Panc1 (cell line): ENCODE measurements around the gene COX7B2. TPM values are rescaled to one million over a fixed set of nuclear protein-coding genes. Genes with fewer than 3 reads are reported as not detected.
A peak's percentile ranks its signal among the peaks of the same experiment; 100 is the strongest.

ENCODE experiments used
- ATAC-seq: fragments of 200-7000 bp; cut with Tn5 transposase; 2 replicates; pipeline ENCODE4 v1.9.1; 2020; ENCODE audit warnings: mild to moderate bottlenecking, moderate library complexity
- BruUV-seq: library from RNA; stranded (reverse); fragments of 400-500 nt; replicated peaks from 2 replicates; lab custom pipeline; 2021; lab: Mats Ljungman, UMichigan
- CTCF ChIA-PET: fragments of 300-600 bp; sonication (Branson Sonifier 250); formaldehyde crosslinking; loops from one replicate; lab custom pipeline; 2022; ENCODE audit warnings: antibody characterized with exemption; lab: Charles Lee
- POLR2A ChIA-PET: fragments of 300-600 bp; sonication (Branson Sonifier 250); formaldehyde crosslinking; loops from one replicate; lab custom pipeline; 2022; ENCODE audit warnings: antibody characterized with exemption; lab: Charles Lee
- DNase-seq: peaks from one replicate; pipeline ENCODE4 v3.0.0-alpha.2; 2010; ENCODE audit warnings: low read depth, low spot score
- H3K27ac ChIP-seq: 2 replicates; pipeline ENCODE4 v1.5.1; 2011; ENCODE audit warnings: mild to moderate bottlenecking, low read length, inconsistent platforms
- H3K27me3 ChIP-seq: fragments of 200-500 bp; sonication (Bioruptor generic); 2 replicates; pipeline ENCODE4 v1.6.0; 2014; ENCODE audit warnings: low read length, inconsistent platforms; ENCODE audit not compliant: control insufficient read depth, insufficient read depth
- H3K36me3 ChIP-seq: fragments of 200-500 bp; sonication (Bioruptor generic); 2 replicates; pipeline ENCODE4 v1.5.1; 2014; ENCODE audit warnings: inconsistent platforms, mild to moderate bottlenecking, low read length, moderate library complexity; ENCODE audit not compliant: control insufficient read depth, insufficient read depth
- H3K4me1 ChIP-seq: 2 replicates; pipeline ENCODE4 v1.5.1; 2011; ENCODE audit warnings: inconsistent platforms, mild to moderate bottlenecking, low read length, moderate library complexity; ENCODE audit not compliant: control insufficient read depth, insufficient read depth
- H3K4me3 ChIP-seq, 2 experiments: 2 replicates each; pipeline ENCODE4 v1.5.1; 2011 to 2012; ENCODE audit warnings: low read depth in 2 of 2, low read length in 2 of 2, mild to moderate bottlenecking in 2 of 2, inconsistent platforms in 1 of 2, moderate library complexity in 1 of 2
- H3K9me3 ChIP-seq: fragments of 200-500 bp; sonication (Bioruptor generic); 2 replicates; pipeline ENCODE4 v1.5.1; 2014; ENCODE audit warnings: low read depth, mild to moderate bottlenecking, inconsistent platforms, low read length, moderate library complexity; ENCODE audit not compliant: control insufficient read depth, insufficient read depth
- POLR2AphosphoS5 ChIP-seq: IDR thresholded peaks from 2 replicates; pipeline ENCODE4 v1.6.1; 2012; ENCODE audit warnings: mild to moderate bottlenecking, low read depth, low read length, moderate library complexity
- SIN3A ChIP-seq: IDR thresholded peaks from 2 replicates; pipeline ENCODE4 v1.6.1; 2012; ENCODE audit warnings: low read depth, mild to moderate bottlenecking, low read length, moderate library complexity, borderline replicate concordance; ENCODE audit not compliant: insufficient read depth
- TCF7L2 ChIP-seq: IDR thresholded peaks from 2 replicates; pipeline ENCODE4 v1.6.1; 2011; ENCODE audit warnings: mild to moderate bottlenecking, low read depth, low read length, inconsistent platforms
- in situ Hi-C: cut with HindIII; loops from 2 replicates; pipeline ENCODE4 v1.10.0; 2016; ENCODE audit warnings: low sequenced_read_pairs, low pct_unique_long_range_greater_than_20kb
- intact Hi-C: fragments of 100-400 bp; cut with micrococcal nuclease; formaldehyde crosslinking; loops from one replicate; pipeline ENCODE4 v1.10.0; 2022; ENCODE audit not compliant: unreplicated experiment
- total RNA-seq: library from RNA; stranded (reverse); gene quantifications from one replicate; pipeline ENCODE4 v1.2.1, GENCODE V29; 2021; ENCODE audit not compliant: unreplicated experiment
- TF ChIP-seq, protein P1 (sequence below), 2 experiments: IDR thresholded peaks; 2 replicates each; pipeline ENCODE4 v1.6.1; 2011 to 2012; ENCODE audit warnings: low read depth in 2 of 2, control low read depth in 1 of 2, low read length in 1 of 2, mild to moderate bottlenecking in 1 of 2, moderate library complexity in 1 of 2; ENCODE audit not compliant: insufficient read depth in 1 of 2
- TF ChIP-seq, protein P2 (sequence below): fragments of 450-650 bp; IDR thresholded peaks from 2 replicates; pipeline ENCODE4 v1.5.1; 2017; ENCODE audit warnings: mild to moderate bottlenecking

COX7B2 gene
- total RNA-seq, 1 experiment from 2014 or later = not detected

DNA sequence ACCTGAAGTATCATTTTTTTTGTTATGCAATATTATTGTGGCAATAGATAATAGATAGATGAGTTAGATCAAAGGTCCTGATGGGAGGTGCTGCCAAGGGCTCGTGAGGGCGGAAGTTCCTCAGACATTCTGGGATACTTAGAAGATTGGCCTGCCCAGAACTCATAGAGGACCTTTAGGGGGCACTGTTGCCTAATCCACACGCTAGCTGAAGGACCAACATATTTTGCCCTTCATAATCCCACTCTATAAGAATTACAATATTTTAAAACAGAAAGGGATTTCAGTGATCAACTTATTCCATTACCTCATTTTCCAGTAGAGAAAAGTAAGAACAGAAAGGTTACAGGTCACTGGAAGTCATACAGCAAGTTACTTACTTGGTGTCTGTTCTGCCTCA lies 22.9 kb upstream of the COX7B2 start:
- CTCF ChIA-PET = no interaction called here
- no peak overlapping the region for H3K4me3 ChIP-seq
- no peaks in the 10 kb centered on the region; the same call in 1 of the 2 replicates for H3K27me3 ChIP-seq
- H3K36me3 ChIP-seq = no peaks in the 10 kb centered on the region
- DNase-seq (no peak), ATAC-seq (no peak)
- H3K4me1 ChIP-seq = no peaks in the 10 kb centered on the region
- POLR2A ChIA-PET = no interaction called here
- no peaks in the 10 kb centered on the region for H3K9me3 ChIP-seq
- intact Hi-C loops = no loop called here
- TF ChIP-seq, protein P1, sequence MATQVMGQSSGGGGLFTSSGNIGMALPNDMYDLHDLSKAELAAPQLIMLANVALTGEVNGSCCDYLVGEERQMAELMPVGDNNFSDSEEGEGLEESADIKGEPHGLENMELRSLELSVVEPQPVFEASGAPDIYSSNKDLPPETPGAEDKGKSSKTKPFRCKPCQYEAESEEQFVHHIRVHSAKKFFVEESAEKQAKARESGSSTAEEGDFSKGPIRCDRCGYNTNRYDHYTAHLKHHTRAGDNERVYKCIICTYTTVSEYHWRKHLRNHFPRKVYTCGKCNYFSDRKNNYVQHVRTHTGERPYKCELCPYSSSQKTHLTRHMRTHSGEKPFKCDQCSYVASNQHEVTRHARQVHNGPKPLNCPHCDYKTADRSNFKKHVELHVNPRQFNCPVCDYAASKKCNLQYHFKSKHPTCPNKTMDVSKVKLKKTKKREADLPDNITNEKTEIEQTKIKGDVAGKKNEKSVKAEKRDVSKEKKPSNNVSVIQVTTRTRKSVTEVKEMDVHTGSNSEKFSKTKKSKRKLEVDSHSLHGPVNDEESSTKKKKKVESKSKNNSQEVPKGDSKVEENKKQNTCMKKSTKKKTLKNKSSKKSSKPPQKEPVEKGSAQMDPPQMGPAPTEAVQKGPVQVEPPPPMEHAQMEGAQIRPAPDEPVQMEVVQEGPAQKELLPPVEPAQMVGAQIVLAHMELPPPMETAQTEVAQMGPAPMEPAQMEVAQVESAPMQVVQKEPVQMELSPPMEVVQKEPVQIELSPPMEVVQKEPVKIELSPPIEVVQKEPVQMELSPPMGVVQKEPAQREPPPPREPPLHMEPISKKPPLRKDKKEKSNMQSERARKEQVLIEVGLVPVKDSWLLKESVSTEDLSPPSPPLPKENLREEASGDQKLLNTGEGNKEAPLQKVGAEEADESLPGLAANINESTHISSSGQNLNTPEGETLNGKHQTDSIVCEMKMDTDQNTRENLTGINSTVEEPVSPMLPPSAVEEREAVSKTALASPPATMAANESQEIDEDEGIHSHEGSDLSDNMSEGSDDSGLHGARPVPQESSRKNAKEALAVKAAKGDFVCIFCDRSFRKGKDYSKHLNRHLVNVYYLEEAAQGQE (IDR thresholded peaks at IDR 0.05; ENCODE audit: insufficient read depth in 1 of 2, low read depth in 2 of 2, low read length in 1 of 2) = no peak
- TF ChIP-seq, protein P2, sequence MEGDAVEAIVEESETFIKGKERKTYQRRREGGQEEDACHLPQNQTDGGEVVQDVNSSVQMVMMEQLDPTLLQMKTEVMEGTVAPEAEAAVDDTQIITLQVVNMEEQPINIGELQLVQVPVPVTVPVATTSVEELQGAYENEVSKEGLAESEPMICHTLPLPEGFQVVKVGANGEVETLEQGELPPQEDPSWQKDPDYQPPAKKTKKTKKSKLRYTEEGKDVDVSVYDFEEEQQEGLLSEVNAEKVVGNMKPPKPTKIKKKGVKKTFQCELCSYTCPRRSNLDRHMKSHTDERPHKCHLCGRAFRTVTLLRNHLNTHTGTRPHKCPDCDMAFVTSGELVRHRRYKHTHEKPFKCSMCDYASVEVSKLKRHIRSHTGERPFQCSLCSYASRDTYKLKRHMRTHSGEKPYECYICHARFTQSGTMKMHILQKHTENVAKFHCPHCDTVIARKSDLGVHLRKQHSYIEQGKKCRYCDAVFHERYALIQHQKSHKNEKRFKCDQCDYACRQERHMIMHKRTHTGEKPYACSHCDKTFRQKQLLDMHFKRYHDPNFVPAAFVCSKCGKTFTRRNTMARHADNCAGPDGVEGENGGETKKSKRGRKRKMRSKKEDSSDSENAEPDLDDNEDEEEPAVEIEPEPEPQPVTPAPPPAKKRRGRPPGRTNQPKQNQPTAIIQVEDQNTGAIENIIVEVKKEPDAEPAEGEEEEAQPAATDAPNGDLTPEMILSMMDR = peak; percentile 47
- in situ Hi-C loops = no loop called here
- BruUV-seq = no TSS peak
- H3K27ac ChIP-seq = no peak overlapping the region

DNA sequence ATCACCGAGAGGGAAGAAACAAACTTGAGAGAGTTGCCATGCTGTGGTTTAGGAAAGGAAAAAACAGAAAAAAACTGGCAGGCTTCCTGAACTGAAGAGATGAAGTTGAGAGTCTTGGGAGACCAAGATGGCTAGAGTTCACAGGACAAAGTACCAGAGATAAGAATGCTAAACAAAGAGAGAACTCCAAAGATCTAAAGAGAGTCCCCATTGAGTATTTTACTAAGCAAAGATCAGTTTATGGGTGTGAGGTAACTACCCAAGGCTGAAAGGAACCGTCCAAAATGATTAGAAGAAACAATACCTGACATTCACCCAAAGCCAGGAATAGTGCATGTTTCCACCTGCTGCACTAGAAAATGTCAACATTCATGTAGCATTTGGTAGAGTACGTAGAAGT lies 21.8 kb upstream of the COX7B2 start:
- POLR2A ChIA-PET = no interaction called here
- ATAC-seq (no peak), DNase-seq (no peak)
- no peaks in the 10 kb centered on the region for H3K9me3 ChIP-seq
- CTCF ChIA-PET = no interaction called here
- H3K4me1 ChIP-seq = no peaks in the 10 kb centered on the region
- no peak overlapping the region for H3K4me3 ChIP-seq
- TF ChIP-seq SIN3A (no peak), TCF7L2 (no peak), POLR2AphosphoS5 (no peak)
- TF ChIP-seq, protein P2 = no peak
- TF ChIP-seq, protein P1 (IDR thresholded peaks at IDR 0.05; ENCODE audit: insufficient read depth in 1 of 2, low read depth in 2 of 2, low read length in 1 of 2) = no peak
- H3K27ac ChIP-seq = no peak overlapping the region
- intact Hi-C loops = no loop called here
- H3K36me3 ChIP-seq = no peaks in the 10 kb centered on the region
- H3K27me3 ChIP-seq = no peaks in the 10 kb centered on the region; the same call in 1 of the 2 replicates
- no TSS peak for BruUV-seq
- in situ Hi-C loops = no loop called here
